Stimulated activated naive CD8-positive, alpha-beta T cell treated with anti-CD3 and anti-CD28 coated beads, Interleukin-15, amount 100 ng/mL, for 72 hours (primary cell): ENCODE measurements around the gene MOGAT1.
A peak's percentile ranks its signal among the peaks of the same experiment; 100 is the strongest.

Experiments used
- ATAC-seq: fragments of 150-1000 bp; cut with Tn5 transposase; 2 replicates; pipeline ENCODE4 v1.10.0; 2021; ENCODE audit warnings: mild to moderate bottlenecking, moderate library complexity
- DNase-seq, 2 donors: peaks; one replicate each; pipeline ENCODE4 v3.0.0; 2021 to 2022
- H3K27ac Mint-ChIP-seq, 2 donors: one replicate each; pipeline ENCODE4 v1.8.0; 2022; ENCODE audit warnings: mild to moderate bottlenecking in 2 of 2, mixed read lengths in 2 of 2, moderate library complexity in 2 of 2
- H3K27me3 Mint-ChIP-seq: one replicate; pipeline ENCODE4 v1.8.0; 2022; ENCODE audit warnings: mixed read lengths
- H3K4me1 Mint-ChIP-seq: one replicate; pipeline ENCODE4 v1.8.0; 2022; ENCODE audit warnings: mild to moderate bottlenecking, mixed read lengths
- H3K4me3 Mint-ChIP-seq, 2 donors: one replicate each; pipeline ENCODE4 v1.8.0; 2022; ENCODE audit warnings: mild to moderate bottlenecking in 2 of 2, mixed read lengths in 2 of 2, moderate library complexity in 1 of 2
- H3K9me3 Mint-ChIP-seq, 2 donors: one replicate each; pipeline ENCODE4 v1.8.0; 2022; ENCODE audit warnings: mixed read lengths in 2 of 2

MOGAT1 gene

DNA sequence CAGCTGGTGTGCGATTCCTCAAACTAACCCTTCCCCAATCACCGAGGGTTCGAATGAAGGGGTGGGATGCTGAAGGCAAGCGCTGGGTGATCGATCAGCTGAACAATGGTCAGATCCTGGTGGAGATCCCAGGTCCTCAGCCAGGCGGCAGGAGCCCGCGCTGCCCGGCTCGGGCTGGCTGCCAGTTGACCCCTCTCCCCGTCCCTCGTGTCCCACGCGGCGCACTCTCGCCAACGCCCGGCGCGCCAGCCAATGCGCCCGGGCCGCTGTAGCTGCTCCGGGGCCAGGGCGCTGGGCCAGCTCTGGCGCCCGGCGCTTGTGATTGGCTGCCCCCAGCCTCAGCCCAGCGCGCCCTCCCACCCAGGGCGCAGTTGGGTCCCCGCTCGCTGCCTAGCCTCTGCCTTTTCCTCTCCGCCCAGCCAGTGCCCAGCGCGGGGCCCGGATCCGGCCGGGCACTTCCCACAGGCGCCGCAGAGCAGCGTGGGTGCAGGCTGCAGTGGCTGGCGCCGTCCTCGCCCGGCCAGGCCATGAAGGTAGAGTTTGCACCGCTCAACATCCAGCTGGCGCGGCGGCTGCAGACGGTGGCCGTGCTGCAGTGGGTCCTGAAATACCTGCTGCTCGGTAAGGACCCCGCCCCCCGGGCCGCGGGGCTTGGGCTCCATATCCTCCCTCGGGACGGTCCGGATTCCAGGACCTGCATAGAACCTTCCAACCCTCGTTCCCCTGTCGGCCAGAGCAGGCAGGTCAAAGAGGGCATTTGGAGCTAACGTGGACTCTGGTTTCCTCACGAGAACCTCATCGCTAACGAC lies at the start of gene MOGAT1:
MOGAT1 (plus strand) TSS at position 400 of the 809 bp plus-strand sequence; CDS start at position 528, 128 bp downstream.
- Mint-ChIP-seq H3K4me1 (peaks cover 13% of the 10 kb centered on the region), H3K9me3 (no peaks in the 10 kb centered on the region), H3K27ac (no peak within 1 kb of the TSS), H3K4me3 (peak within 1 kb of the TSS; percentile 76 to 83), H3K27me3 (peaks cover 72% of the 10 kb centered on the region)
- ATAC-seq: peak; percentile 67
- no peak for DNase-seq

DNA sequence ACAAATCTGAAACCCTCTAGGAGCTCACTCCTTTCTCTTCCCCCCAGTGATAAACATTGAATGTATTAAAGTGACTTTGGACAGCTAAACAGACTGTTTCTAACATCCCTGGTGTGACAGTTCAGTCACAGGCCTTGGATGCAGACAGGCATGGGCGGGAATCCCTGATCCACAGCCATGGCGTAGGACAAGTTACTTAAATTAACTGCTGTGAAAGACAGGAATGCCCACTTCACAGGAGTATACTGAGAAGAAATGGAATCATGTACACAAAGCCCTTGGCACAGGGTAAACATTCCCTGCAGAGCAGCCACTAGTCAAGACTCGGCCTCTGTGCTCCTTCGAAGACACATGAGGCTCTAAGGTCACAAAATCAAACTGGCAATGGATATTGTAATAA lies 49.6 kb upstream of the MOGAT1 start:
- H3K9me3 Mint-ChIP-seq: no peaks in the 10 kb centered on the region
- DNase-seq: no peak
- H3K4me1 Mint-ChIP-seq: no peaks in the 10 kb centered on the region
- H3K27me3 Mint-ChIP-seq: no peaks in the 10 kb centered on the region
- ATAC-seq: no peak
- H3K4me3 Mint-ChIP-seq: no peak overlapping the region
- peak overlapping the region in 1 of 2 donors; percentile 91 for H3K27ac Mint-ChIP-seq

DNA sequence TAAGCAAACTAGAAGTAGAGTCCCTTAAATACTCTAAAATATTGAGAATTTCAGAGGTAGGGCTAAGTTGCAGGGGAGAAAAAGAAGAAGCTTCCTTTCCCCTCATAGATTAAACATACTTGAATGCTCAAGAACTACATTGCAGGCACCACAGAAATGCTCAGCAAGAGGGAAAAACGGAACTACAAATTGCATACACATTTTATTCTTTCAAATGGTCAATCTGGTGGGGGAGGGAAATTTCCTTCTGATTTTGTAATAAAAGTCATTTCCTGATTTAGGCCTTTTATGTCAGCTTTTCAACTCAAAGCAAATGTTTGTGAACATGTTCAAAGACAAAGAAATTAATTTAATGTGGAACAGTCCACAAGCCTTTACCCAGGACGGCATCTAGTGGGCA lies 48.5 kb upstream of the MOGAT1 start:
- Mint-ChIP-seq H3K4me3 (no peak overlapping the region), H3K9me3 (no peaks in the 10 kb centered on the region), H3K27me3 (no peaks in the 10 kb centered on the region), H3K4me1 (no peaks in the 10 kb centered on the region), H3K27ac (no peak overlapping the region)
- DNase-seq (no peak), ATAC-seq (no peak)

DNA sequence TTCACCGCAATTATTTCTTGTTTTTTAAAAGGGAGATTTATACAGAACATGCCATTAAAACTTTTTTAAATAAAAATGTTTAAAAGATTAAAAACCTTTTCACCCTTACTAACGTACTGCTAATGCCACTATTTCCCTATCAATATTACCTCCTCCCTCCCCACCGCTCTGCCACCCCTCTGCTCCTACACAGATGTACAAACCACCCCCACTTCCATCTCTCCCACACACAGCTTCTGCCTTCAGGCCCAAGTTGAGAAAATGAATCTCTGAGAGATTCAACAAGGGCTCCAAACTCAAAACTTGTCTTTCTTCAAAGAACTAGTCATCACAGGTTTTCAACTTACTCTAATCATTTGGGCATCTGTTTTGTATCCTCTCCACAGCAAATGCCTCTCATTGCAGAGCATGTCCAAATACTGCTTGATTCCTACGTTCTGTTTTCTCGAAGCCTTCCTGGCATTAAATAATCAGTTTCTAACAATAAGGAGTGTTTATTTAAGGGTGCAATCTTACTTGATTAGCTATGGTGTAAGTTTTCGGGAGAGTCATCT lies 47.6 kb upstream of the MOGAT1 start:
- Mint-ChIP-seq H3K27ac (peak overlapping the region in 1 of 2 donors; percentile 7), H3K4me1 (no peaks in the 10 kb centered on the region), H3K4me3 (no peak overlapping the region), H3K9me3 (no peaks in the 10 kb centered on the region), H3K27me3 (no peaks in the 10 kb centered on the region)
- ATAC-seq (no peak), DNase-seq (no peak)

- DNase-seq: no peak
Measured at GRCh38 chr2:222627764-222628163, 43.7 kb upstream of the MOGAT1 start.

GRCh38 chr2:222635295-222635694 lies 36.2 kb upstream of the MOGAT1 start:
- no peak for ATAC-seq
- Mint-ChIP-seq H3K27ac (peak overlapping the region in 1 of 2 donors; percentile 27), H3K9me3 (no peaks in the 10 kb centered on the region), H3K4me3 (no peak overlapping the region), H3K4me1 (peaks cover 7% of the 10 kb centered on the region), H3K27me3 (no peaks in the 10 kb centered on the region)
- DNase-seq: no peak

More at GRCh38 chr2:222627764-222628163, 43.7 kb upstream of the MOGAT1 start:
- Mint-ChIP-seq H3K4me1 (no peaks in the 10 kb centered on the region), H3K27ac (no peak overlapping the region), H3K9me3 (no peaks in the 10 kb centered on the region), H3K27me3 (no peaks in the 10 kb centered on the region), H3K4me3 (no peak overlapping the region)
- ATAC-seq: no peak

- ATAC-seq: no peak
Measured at GRCh38 chr2:222637067-222637466, 34.4 kb upstream of the MOGAT1 start.

GRCh38 chr2:222641336-222641735 lies 30.1 kb upstream of the MOGAT1 start:
- ATAC-seq (no peak), DNase-seq (no peak)
- H3K27ac Mint-ChIP-seq: no peak overlapping the region
- no peak overlapping the region for H3K4me3 Mint-ChIP-seq
- no peaks in the 10 kb centered on the region for H3K27me3 Mint-ChIP-seq
- H3K4me1 Mint-ChIP-seq: peaks cover 25% of the 10 kb centered on the region
- no peaks in the 10 kb centered on the region for H3K9me3 Mint-ChIP-seq

More at GRCh38 chr2:222637067-222637466, 34.4 kb upstream of the MOGAT1 start:
- DNase-seq: no peak
- no peaks in the 10 kb centered on the region for H3K27me3 Mint-ChIP-seq
- no peak overlapping the region for H3K4me3 Mint-ChIP-seq
- no peaks in the 10 kb centered on the region for H3K9me3 Mint-ChIP-seq
- H3K27ac Mint-ChIP-seq: no peak overlapping the region
- H3K4me1 Mint-ChIP-seq: peaks cover 13% of the 10 kb centered on the region

- H3K4me1 Mint-ChIP-seq: peaks cover 25% of the 10 kb centered on the region
- no peaks in the 10 kb centered on the region for H3K27me3 Mint-ChIP-seq
- ATAC-seq: no peak
- no peak overlapping the region for H3K4me3 Mint-ChIP-seq
- DNase-seq: no peak
- H3K9me3 Mint-ChIP-seq: no peaks in the 10 kb centered on the region
- no peak overlapping the region for H3K27ac Mint-ChIP-seq
Measured at GRCh38 chr2:222643134-222643533, 28.3 kb upstream of the MOGAT1 start.

- Mint-ChIP-seq H3K4me1 (peaks cover 30% of the 10 kb centered on the region), H3K27ac (no peak overlapping the region), H3K4me3 (no peak overlapping the region), H3K9me3 (no peaks in the 10 kb centered on the region), H3K27me3 (no peaks in the 10 kb centered on the region)
- ATAC-seq: no peak
- DNase-seq: no peak
Measured at GRCh38 chr2:222646008-222646407, 25.4 kb upstream of the MOGAT1 start.

DNA sequence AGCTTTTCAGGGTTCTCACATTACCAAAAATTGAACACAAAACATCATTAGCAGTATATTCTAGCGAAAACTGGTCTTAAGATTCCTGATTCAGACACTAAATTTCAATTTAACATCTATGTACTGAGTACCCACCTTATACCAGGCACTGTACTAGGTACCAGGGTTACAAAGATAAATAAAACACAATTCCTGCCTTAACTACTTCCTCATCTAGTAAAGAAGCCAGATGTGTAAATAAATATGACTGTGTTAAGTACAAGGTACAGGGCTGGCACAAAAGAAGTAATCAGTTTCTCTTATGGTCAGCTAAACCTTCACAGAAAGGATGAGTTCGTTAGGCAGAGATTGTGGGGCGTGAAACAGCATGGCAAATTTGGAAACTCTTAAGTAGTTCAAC lies 21.7 kb upstream of the MOGAT1 start:
- H3K4me3 Mint-ChIP-seq: no peak overlapping the region
- no peak for ATAC-seq
- peaks cover 36% of the 10 kb centered on the region for H3K4me1 Mint-ChIP-seq
- DNase-seq: no peak
- H3K27ac Mint-ChIP-seq: no peak overlapping the region
- H3K9me3 Mint-ChIP-seq: no peaks in the 10 kb centered on the region
- no peaks in the 10 kb centered on the region for H3K27me3 Mint-ChIP-seq

DNA sequence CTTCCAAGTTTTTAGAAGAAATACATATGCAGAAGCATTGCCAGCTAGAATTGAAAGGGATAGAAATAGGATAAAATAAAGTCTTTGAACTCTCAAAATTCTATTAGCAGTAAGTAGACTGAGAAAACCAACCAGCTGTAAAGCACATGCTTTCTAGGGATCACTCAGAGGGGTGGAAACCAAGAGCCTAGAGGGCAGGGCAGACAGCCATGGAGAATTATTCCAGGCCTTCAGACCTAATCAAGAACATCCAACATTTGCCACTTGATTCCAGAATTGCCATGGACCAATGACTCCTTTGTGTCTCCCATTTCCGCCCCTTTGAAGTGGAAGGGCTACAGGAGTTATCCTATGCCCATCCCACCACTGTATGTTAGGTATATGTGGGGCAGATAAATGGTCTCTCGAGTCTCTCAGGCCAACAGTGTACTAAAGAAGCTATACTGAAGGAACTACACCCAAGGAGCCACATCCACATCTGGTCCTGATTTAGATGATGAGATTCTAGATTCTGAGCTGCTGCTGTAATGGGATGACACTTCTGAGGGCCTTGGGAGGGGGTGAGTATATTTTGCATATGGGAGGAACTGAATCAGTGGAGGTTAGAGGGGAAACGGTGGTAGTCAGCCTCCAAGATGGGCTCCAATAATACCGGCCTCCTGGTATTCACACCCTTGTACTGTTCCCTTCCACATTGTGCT lies 19.6 kb upstream of the MOGAT1 start:
- DNase-seq (no peak), ATAC-seq (no peak)
- Mint-ChIP-seq H3K27ac (no peak overlapping the region), H3K9me3 (no peaks in the 10 kb centered on the region), H3K4me3 (peak overlapping the region in 1 of 2 donors; percentile 10), H3K27me3 (no peaks in the 10 kb centered on the region), H3K4me1 (peaks cover 40% of the 10 kb centered on the region)

DNA sequence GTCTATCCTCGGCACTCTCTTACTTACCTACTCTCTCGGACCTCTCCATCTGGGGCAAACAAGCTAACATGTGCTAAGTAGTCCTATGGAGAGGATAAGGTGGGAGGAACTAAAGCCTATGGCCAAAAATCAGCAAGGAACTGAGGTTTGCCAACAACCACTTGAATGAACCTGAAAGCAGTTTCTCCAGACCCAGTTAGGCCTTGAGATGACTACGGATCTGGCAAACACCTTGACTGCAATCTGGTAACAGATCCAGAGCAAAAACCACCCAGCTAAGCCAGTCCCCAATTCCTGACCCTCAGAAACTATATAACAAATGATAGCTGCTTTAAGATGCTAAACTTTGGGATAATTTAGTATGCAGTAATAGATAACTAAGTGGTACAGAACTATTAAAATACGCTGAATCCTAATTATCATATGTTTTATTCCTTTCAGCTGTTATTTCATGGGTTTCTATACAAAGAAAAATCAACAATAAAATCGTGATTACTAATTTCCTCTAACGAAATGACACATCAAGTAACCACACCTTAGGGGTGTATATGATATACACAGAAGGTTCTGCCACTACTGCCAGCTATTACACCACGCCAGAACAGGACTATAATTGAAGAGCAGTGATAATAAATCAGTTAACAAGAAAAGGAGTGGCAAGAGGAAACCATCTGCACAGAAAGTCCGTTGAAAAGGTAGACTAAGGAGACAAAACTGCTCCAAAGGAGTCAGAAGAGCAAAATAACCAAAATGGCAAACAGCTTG lies 18.8 kb upstream of the MOGAT1 start:
- peak overlapping the region; percentile 28 to 88 for H3K27ac Mint-ChIP-seq
- H3K9me3 Mint-ChIP-seq: no peaks in the 10 kb centered on the region
- peaks cover 44% of the 10 kb centered on the region for H3K4me1 Mint-ChIP-seq
- H3K27me3 Mint-ChIP-seq: no peaks in the 10 kb centered on the region
- DNase-seq (no peak), ATAC-seq (peak; percentile 51)
- H3K4me3 Mint-ChIP-seq: peak overlapping the region; percentile 62 to 99

DNA sequence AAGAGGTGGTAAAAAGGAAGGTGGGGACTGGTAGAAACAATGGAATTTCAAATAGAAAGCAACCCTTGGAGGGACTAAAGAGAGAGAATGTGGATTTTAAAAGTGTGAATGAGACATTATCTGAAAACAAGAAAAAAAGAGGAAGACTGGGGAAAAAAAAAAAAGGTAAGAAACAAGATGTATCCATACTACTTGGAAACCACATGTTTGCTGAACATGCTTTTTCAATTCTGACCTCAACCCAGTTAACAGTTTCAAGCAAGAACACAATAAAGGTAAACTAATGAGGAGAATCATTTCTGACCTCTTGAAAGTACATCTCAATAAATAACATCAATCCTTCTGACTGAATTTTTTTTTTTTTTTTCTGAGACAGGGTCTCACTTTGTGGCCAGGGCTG lies 18.2 kb upstream of the MOGAT1 start:
- no peak for ATAC-seq
- Mint-ChIP-seq H3K27me3 (no peaks in the 10 kb centered on the region), H3K9me3 (no peaks in the 10 kb centered on the region), H3K4me3 (peak overlapping the region; percentile 62 to 99), H3K4me1 (peaks cover 44% of the 10 kb centered on the region), H3K27ac (peak overlapping the region; percentile 28 to 88)
- no peak for DNase-seq

DNA sequence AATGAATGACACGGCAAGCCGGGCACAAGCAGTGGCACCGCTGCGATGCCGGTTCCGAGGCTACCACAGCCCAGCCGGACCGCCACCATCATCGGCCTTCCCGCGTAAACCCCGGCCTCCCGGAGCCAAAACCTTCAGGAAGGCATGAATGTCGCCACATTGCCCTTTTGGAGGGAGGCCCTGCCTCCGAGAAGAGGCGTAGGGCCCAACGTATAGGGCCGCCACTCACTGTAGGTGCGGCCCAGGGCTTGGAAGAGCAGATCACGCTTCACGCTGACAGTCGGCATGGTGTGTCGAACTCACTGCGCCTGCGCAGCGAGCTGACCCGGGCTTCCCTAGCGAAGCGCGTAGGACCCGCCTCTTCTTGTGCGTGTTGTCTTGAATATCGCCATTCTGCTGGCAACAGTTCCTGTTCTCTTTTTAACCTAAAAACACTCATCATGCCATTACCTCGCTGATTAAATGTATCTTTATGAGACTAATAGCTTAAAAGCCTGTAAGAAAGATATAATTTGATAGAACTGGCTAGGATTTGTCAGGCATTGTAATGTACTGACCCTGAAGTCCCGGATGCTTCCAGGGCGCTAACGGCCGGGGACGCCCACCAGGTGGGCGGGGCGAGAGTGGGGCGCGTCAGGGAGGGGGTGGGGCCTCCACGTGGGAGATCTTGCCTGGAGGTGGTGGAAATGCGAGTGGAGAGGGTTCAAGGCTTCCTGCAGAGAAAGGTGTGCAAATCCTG lies 15.5 kb upstream of the MOGAT1 start, which contains the start of gene FARSB:
FARSB (minus strand) TSS at position 306 of the 739 bp plus-strand sequence; CDS start at position 287, 19 bp downstream.
- Mint-ChIP-seq H3K27ac (peak within 1 kb of the TSS; percentile 100), H3K27me3 (no peaks in the 10 kb centered on the region), H3K9me3 (no peaks in the 10 kb centered on the region), H3K4me1 (peaks cover 33% of the 10 kb centered on the region), H3K4me3 (peak within 1 kb of the TSS; percentile 91 to 99)
- DNase-seq (peak; percentile 89 to 93), ATAC-seq (peak; percentile 93)
